Measurements from ENCODE around the gene ARL13B. TPM values are rescaled to one million over a fixed set of nuclear protein-coding genes. Genes with fewer than 3 reads are reported as not detected.

ARL13B gene
- 4.6 and 5.9 TPM in 2 replicates for total RNA-seq

GRCh38 chr3:93979850-93980676, at the start of gene ARL13B:
TSS of gene ARL13B (plus strand) at chr3:93980155. CDS start at chr3:93980424, 269 bp downstream.

GRCh38 chr3:93973131-93974126, 6.5 kb upstream of the ARL13B start, which contains the start of gene PROS1:
TSS of gene PROS1 (minus strand) at chr3:93973896. CDS start at chr3:93973749, 147 bp downstream.

GRCh38 chr3:94028093-94028837, 48.3 kb downstream of the ARL13B start, which contains the start of gene STX19:
TSS of gene STX19 (minus strand) at chr3:94028597. CDS start at chr3:94015269, 13,328 bp downstream.

GRCh38 chr3:94062513-94063404, 82.8 kb downstream of the ARL13B start, which contains the start of the genes DHFR2 and NSUN3:
TSS of gene DHFR2 (minus strand) at chr3:94062916. CDS start at chr3:94061511, 1,405 bp downstream.
TSS of gene NSUN3 (plus strand) at chr3:94063061. CDS start at chr3:94063127, 66 bp downstream.

Other genes starting within 250 kb of the ARL13B start
- 5.7 and 33.8 TPM in 2 replicates for gene PROS1, start 6.3 kb upstream of the ARL13B start, total RNA-seq
- not detected in 2 replicates for gene STX19, start 48.4 kb downstream of the ARL13B start, total RNA-seq
- gene DHFR2, start 82.8 kb downstream of the ARL13B start, total RNA-seq, result 1.5 and 2.9 TPM in 2 replicates
- gene NSUN3, start 82.9 kb downstream of the ARL13B start, total RNA-seq, result 8.2 and 10.1 TPM in 2 replicates

All from mesangial cell (primary cell).